DMS 273 (cell line): ENCODE measurements around the gene WDFY3.
"Not testable (repeated sequence)": the region's sequence is repeated elsewhere in the genome, so short reads cannot be mapped to it uniquely, and the experiment has no call there.

Experiments used
- DNase-seq: peaks from one replicate; lab custom pipeline; 2025; ENCODE audit not compliant: unreplicated experiment; lab: John Stamatoyannopoulos, UW

WDFY3 gene

GRCh38 chr4:84722720-84723119 is 243.8 kb downstream of the WDFY3 start:
- DNase-seq = no peak

DNA sequence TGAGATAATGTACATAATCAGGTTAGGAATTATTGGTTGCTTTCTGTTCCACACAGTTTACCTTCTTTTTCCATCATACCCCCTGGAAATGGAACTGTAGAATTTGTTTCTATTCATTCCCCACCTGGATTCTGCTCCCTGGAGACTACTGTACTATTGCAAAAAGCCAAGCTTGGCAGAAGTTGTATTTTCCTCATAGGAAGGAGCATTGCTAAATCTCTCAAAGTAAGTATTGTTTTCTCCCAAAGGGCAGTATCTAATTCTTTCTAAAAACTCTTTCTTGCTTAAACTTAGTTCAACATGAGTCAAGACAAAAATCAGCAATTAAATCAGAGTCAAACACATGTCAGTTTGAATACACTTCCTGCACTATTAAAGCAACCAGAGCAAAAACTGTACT is 247.4 kb downstream of the WDFY3 start:
- no peak for DNase-seq

DNA sequence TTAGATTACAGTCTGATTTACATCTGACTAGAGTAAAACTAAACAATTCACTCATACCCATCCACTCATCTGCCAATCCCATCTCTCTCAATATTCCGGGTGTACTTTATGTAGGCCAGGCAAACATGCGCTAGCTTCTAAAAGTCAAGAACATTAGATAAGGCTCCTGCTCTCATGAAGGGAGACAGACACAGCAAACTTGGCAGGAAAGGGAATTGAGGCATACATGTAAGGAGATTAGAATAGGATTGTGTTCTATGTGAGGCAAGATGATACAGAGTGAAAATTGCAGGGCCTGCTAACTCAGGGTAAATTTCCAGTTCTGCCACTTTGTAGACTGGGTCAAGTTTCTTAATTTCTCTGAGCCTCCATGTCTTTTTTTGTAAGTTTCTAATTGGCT is 247.8 kb downstream of the WDFY3 start:
- no peak for DNase-seq

DNA sequence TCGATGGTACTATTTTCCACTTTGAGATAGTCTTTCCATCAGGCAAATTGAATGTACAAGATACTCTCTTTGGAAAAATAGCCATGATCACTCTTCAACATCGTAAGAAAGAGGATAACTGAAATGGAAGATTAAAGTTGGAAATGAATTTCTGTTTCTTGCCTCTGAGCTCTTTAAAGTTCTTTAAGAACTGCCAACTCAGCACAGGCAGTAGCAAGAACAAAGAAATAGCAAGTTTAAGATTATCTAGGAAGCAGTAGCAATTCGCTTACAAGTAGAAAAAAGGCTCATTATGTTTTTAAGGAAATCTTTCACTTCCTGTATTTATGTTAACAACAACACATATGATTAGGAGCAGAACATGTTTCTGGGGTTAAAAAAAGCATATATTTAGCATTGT is 255.9 kb downstream of the WDFY3 start:
- DNase-seq = no peak

- no peak for DNase-seq
Measured at GRCh38 chr4:84708406-84709135, 257.9 kb downstream of the WDFY3 start.

- DNase-seq = no peak
Measured at GRCh38 chr4:84706286-84706685, 260.2 kb downstream of the WDFY3 start.

DNA sequence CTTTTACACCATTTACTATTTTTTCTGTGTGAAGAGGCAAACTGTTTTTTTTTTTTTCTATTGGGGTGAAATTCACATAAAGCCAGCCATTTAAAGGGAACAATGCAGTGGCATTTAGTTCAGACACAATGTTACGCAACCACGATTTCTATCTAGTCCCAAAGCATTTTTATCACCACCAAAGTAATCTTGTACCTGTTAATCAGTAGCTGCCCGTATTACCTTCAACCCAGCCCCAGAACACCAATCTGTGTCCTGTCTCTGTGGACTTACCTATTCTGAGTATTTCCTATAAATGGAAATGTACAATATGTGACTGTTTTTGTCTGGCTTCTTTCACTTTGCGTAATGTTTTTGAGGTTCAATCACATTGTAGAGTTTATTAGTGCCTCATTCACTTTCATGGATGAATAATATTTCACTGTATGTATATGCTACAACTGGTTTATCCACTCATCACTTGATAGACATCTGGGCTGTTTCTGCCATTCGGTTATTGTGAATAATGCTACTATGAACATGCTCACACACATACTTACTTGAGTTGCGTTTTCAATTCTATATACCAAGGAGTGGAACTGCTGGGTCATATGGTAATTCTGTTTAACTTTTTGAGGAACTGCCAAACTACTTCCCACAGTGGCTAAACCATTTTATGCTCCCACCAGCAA is 267.4 kb downstream of the WDFY3 start:
- no peak for DNase-seq

DNA sequence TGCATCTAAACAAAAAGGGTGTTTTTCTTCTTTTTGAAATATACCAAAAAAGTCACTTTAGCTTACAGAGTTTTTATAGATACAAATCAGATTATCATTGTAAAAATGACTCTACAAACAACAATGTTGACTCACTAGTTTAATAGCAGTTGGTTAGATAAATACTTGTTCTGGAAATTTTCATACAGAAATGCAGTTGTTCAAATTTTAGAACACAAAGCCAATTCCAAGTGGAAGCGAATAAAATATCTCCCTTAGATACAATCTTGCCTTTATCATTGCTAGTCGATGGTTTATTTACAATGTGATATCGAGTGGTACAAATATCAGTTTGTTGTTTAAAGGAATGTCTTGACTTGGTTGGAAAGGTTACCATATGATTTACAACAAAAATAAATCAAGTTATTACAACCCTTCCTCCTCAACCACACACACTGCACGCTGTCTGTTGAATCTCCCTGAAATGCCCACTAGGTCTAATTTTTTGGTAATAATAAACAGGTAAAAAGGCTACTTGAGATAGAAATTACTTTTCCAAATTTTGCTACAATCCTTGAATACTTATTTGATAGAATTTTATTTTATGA is 268.8 kb downstream of the WDFY3 start:
- DNase-seq = no peak

GRCh38 chr4:84697159-84697558 is 269.3 kb downstream of the WDFY3 start:
- no peak for DNase-seq

GRCh38 chr4:84691800-84692199 is 274.7 kb downstream of the WDFY3 start:
- DNase-seq = no peak

DNA sequence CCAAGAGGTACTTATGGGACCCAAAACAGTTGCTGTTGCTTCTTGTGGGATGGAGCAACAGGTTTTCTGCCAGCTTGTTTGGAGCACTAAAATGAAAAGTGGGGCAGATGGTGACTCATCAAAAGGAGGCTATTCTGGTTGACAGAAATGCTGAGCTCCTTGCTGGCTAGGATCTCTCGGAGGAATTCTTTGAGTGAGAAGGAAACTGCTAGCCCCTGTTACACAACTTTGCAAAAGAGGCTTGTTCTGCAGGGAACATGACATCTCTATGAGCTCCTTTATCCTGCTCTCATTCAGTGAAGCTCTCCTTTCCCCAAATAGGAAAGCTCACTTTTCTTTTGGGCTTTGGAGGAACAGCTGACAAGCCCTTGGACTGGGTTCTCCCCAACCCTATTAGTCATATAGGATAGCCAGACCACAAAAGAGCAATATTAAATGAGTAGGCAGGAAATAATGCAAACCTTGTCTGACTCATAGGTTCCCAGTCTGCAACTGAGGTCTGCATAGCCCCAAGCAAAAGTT is 275.3 kb downstream of the WDFY3 start:
- DNase-seq = peak; percentile 20

GRCh38 chr4:84690481-84690880 is 276.0 kb downstream of the WDFY3 start:
- DNase-seq = no peak

DNA sequence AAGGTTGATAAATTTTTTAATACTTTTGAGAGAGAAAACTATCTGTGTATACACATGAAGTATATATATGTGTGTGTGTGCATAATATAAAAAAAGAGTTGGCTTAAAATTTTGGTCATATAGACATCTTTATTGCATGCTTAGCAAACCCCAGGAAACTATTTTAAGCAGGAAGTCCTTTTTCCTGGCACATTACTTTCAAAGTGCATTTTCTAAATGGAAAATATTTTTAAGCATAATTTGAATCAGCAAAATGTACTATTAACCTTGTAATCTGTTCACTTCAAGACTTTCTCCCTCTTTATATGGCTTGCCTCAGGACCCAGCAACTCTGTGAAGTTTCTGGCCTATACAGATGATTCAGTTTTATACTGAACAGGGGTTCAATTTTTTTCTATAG is 277.3 kb downstream of the WDFY3 start:
- DNase-seq = no peak

DNA sequence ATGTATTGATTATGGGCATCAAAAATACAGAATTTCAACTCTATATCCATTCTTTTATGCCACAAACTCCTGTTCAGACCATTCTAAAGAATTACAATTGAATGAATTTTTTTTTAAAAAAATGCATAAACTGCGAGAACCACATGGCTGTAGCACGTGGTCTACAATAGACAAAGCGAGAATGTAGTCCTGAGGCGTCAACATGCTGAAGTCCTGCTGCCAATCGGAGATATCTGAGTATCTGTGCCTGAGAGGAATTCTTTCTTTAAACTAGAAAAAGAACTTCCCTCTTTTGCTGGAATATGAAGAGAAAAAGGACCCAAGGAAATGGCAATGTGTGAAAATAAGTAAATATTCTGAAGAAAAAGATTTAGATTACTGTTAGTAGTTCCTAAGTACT is 277.9 kb downstream of the WDFY3 start:
- DNase-seq = no peak

DNA sequence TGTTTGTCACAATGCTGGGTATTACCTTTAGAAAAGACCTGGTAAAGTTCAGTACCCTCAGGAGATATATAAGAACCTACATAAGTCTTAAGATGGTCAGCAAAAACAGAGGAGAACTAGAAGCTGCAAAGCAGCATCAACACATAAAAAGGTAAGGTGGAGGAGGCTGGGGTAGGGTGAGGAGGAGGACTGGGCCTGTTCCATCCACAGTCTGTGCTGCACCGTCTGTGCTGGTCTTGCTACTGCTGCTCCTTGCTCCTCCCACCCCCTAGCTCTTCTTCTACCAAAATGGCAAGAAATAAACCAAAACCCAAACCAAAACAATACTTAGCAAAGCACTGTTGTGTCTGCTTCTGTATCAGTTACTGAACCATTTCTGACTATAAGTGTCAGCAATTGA is 281.4 kb downstream of the WDFY3 start:
- DNase-seq = no peak

- no peak for DNase-seq
Measured at GRCh38 chr4:84684361-84684760, 282.1 kb downstream of the WDFY3 start.

- DNase-seq = no peak
Measured at GRCh38 chr4:84683064-84683850, 283.2 kb downstream of the WDFY3 start.

DNA sequence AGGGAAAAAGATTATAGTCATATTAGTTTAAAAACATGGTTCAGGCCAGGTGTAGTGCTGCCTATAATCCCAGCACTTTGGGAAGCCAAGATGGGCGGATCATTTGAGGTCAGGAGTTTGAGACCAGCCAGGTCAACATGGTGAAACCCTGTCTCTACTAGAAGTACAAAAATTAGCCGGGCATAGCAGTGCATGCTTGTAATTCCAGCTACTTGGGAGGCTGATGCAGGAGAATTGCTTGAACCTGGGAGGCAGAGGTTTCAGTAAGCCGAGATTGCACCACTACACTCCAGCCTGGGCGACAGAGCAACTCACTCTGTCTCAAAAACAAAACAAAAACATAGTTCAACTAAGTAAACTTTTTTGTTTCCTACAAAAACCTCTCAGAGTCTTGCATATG is 283.8 kb downstream of the WDFY3 start:
- not testable (repeated sequence) for DNase-seq

GRCh38 chr4:84681486-84682274 is 284.8 kb downstream of the WDFY3 start:
- DNase-seq = no peak

GRCh38 chr4:84680956-84681355 is 285.5 kb downstream of the WDFY3 start:
- no peak for DNase-seq
